NCI-H1092 treated with DMSO at 0.1 percent for 48 hours (cell line): ENCODE measurements around the gene CTIF.

ENCODE experiments used
- DNase-seq: peaks from one replicate; lab custom pipeline; 2025; lab: John Stamatoyannopoulos, UW

Gene CTIF

DNA sequence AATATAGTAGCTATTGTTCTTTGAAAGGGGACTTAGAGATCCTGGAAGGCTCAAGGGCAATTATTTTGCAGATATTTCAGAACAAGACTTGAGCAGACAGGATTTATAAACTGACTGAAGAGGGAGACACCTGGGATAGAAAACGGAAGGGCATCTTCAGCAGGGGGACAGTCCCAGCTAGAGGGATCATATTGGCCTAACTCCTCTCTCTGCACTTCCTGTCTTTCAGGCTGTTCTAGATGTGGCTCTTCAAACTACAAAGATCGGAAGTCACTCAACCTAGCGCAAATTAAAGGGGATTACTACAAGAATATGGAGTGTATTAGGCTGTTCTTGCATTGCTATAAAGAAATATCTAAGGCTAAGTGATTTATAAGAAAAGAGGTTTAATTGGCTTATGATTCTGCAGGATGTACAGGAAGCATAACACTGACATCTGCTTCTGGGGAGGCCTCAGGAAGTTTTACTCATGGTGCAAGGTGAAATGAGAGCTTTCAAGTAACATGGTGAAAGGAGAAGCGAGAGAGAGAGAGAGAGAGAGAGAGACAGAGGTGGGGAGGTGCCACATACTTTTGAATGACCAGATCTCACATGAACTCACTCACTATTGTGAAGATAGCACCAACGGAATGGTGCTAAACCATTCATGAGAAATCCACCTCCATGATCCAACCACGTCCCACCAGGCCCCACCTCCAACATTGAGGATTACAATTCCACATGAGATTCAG is 5.3 kb upstream of the CTIF start:
- no peak for DNase-seq

DNA sequence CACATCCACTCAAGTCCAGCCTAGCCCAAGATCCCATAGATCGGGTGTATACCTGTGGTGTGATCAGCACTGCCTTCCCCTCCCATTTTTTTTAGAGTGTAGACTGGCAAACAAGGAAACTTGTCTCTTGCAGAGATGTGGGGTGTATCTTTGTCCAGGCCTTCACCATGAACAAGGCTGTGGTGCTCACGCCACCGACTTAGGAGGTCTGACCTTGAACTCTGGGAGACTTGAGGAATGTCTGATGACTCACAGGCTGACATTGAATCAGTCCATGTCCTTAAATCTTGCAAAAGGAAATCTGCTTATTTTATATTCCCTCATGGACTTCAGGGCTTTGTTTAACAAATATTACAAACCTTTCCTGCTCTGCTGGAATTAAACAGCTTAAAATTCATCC is 4.5 kb upstream of the CTIF start:
- no peak for DNase-seq

DNA sequence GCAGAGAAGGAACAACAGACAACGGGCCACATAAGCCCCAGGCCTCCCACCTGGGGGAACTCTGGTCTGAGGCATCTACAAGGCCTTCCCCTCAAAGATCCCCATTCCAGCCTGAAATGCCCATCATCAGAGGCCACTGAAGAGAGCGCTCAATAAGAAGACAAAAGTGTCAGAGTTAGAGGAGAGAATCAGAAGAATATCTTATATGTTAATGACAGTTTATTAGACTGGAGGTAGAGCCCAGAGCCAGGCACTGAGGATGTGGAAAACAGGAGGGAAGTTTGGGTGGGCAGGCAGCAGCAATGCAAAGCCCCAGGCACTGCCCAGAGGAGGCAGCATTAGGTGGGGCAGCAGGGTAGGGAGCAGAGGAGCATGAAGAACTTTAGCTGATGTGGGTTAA is 2.9 kb upstream of the CTIF start:
- no peak for DNase-seq

DNA sequence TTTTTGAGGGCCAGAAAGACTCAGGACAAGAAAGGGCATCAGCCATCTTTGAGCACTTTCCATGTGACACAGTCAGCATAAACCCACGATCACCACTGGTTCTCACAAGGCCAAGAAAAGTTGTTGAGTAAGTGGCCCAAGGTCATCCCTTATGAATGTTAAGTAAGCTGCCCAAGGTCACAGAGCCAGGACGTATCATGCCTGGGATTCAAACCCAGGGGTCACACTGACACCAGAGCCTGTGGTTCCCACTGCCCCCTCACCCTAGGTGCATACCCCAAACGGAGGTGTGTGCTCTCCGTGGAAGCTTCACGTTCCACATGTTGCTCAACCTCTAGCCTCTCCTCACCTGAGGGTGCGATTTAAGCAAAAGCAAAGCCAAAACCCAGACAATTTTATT is 2.3 kb upstream of the CTIF start:
- no peak for DNase-seq

DNA sequence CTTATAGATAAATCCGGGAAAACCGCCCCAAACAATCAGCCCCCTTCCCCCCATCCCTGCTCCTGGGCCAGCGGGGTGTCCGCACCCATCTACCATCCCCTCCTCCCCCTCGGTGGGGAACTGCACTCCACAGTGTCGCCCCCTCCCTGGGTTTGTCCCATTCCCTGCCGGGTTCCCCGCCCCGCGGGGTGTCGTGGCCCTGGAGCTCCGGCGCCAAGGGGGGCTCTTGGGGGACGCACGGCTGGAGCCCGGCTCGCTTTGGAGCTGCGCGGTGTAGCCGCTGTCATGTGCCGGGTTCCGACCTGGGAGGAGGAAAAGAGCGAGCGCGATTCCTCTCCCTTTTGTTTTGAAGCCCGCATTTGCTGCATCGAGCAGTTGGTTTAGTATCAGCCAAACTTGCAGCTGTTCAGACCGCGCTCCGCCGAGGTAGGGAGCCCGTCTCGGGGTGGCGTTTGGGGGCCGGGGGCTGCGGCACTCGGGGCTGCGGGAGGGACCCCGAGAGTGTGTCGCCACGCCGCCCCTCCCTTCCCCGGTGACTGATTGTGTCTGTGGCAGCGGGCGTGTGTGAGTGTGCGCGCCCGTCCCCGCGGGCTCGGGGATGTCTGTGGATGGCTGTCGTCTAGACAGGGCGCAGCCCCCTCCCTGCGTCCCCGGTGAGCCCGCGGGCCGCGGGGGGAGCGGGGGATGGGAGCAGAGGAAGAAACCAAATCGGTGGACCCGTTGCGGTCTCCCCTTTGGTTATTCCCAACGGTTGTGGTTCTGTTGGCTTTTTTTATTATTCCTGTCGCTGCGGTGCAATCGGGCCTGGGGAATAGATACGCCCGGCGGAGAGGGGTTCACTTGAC is 797 bp downstream of the CTIF start:
- peak; percentile 58 for DNase-seq

DNA sequence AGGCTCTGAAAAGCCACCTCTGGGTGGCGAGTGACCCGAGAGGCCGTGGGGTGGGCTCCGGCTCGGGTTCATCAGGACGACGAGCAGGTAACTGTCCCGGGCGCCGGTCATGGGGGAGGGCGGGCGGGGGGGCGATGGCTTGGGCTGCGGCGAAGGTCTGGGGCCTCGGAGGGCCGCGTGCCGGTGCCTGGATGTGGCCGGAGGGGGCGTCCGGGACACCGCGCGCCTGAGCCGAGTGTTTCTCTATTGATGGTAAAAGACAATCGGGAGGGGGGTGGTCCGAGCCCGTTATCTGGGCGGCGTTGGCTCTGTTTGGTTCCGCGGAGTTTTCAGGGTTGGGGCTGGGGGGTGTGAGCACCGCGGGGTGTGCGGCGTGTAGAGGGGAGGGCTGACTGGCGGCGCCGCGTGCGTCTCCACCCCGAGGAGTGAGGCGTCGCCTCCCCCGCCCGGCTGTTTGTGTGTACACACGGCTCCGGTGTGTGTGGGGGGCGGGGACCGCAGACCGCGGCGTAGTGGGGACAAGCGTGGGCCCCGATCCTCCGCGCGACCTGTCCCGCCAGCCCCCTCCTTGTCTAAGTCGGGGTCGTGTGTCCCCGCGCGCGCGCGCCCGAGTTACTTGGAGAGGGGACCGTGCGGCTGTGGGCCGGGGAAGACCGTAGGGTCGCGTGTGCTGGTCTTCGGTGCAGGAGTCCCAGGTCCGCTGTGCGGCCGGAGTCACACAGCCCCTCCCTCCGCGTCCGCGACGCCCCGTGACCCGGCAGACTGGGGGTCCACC is 1.6 kb downstream of the CTIF start:
- peak; percentile 62 for DNase-seq

DNA sequence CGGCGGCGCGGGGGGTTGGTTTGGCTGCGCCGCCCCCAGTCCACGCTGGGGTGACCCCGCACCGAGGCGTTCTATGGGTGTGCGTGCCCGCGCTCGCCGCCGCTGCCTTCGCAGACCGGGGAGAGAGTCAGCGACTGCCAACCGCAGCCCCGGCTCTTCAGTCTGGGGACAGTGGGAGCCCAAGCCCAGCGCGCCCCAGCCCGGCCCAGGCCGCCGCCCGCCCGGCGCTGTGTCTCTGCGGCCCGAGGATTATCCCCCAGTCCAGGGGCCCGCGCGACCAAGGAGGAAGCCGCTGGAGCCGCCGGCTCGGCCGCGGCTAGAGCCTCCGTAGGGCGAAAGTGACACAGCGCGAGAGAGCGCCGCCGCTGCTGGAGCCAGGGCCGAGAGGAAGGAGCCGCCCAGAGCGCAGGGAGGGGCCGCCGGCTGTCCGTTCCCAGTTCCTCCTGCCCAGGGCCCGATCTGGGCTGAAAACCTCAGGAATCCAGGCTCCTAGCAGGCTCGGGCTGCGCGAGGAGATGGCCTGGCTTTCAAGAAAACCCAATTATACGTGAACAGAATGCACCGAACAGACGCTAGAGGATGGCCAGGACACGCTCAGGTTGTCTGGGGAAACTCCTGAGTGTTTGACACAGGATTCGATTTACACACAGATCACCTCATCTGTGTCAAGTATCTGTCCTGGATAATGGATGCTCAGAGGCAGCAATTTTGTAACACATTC is 2.4 kb downstream of the CTIF start:
- DNase-seq: peak; percentile 67

DNA sequence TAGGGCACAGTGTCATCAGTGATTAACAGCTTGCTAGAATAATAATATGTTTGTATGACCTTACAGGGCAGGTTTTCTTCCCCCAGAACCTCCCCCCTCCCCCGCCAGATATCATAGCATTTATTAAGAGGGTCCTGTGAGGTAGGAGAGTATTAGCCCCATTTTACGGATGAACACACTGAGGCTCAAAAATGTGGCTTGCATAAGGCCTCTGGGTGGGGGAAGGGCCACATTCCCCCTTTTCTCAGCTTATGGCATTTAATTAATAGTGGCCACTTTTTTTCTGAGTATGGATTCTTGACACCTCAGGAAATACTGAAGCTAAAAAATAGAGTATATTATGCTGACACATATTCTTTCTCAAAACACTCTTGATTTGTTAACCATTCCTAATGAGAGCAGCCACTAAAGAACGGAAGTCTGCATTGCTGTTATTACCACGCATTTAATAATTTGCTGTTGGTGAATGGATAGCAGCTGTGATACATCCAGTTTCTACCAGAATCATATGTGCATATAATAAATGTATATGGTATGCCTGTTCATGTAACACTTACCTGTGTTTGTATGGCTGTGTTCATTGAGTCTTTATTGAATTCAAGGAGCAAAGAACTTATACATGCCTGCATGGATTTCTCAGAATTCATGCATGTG is 3.0 kb downstream of the CTIF start:
- no peak for DNase-seq

DNA sequence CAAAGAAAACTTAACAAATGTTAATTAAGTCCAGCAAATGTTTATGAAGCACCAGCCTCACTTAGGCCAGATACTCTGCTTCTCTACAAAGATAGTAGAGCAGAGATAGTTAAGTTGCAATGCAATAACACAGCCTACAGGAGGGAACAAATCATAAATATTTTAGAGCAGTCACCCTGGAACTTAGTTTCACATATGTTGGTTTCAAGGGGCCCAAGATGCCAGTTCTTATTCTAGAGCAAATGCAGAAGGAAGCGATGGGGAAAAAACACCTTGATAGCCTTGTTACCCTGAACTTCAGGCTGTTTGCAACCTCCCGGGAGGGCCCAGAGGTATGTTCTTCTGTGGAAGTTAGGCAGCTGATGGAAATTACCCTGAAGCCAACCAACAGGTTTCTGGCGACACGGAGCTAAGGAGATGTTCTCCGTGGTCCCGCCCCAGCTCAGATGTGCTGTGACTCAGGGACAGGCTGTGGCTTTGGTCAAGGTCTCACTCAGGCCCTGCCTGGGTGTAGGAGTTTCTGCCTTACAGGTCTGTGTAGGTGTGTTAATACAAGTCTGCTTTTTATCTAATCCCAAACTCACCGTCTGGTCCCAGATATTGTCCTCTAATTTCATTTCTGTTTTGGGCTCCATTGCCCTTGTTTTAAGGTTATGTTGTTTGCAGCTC is 3.8 kb downstream of the CTIF start:
- no peak for DNase-seq

DNA sequence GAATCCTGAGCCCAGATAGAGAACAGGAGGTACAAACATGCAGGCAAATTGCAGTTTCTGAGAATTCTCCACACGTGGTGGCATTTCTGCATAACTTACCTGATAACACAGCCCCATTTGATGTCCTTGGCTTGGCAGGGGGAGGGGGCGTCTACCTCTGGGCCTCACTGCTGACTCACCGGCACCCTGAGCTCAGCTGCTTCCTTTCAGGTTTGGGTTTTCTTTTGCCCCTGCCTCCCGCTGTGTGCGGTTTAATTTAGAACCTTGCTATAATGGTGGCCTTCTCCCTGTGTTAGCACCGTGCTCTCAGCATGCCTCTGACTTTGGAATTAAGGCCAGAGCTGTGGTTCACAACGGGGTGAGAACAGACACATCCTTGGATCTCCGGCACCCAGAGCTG is 4.4 kb downstream of the CTIF start:
- DNase-seq: no peak

DNA sequence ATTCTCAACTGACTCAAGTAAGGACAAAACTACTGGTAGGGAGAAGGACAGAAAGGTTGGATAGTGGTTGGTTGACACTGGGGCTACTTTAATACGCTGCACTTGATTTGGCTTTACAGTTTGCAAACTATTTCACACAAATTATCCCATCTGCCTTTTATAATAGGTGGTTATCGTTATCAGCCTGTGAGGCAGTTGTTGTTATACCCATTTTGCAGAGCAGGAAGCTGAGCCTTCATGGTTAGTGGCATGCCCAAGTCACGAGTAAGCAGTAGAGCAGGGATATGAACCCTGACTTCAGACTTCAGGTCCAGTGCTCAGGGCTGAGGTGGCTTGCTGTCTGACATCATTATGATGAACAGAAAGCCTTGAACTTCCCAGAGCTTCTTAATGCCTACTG is 5.3 kb downstream of the CTIF start:
- no peak for DNase-seq

DNA sequence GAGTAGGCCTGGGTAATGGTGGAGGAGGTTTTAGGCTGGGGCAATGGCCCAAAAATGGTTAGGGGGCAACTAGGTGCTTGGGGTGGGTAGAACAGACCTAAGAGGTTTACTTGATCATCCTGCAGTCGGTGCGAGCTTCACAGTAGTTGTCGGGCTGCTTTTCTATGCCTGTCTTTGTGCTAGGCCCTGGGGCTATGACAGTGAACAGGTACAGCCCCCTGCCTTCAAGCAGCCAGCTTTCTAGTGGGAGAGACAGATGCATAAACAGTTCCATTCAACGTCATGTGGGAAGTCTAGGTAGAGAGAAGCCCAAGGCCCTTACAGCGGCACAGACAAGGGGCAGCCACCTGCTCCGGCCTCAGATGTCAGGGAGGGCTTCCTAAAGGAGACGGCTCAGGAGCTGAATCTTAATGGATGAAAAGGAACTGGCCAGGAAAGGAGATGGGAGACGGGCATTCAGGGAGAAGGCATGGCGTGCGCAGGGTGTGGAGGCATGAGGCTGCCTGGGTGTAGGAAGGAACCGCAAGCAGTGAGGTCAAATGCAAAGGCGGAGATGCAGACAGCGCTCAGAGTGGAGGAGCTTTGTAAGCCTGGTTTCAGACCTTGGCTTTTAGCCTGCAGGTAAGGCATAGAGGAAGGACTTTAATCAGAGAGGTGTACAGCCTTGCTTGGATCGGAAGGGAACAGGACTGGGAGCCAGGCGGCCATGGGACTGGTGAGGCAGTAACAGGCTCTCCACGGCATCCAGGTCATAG is 6.0 kb downstream of the CTIF start:
- DNase-seq: no peak

DNA sequence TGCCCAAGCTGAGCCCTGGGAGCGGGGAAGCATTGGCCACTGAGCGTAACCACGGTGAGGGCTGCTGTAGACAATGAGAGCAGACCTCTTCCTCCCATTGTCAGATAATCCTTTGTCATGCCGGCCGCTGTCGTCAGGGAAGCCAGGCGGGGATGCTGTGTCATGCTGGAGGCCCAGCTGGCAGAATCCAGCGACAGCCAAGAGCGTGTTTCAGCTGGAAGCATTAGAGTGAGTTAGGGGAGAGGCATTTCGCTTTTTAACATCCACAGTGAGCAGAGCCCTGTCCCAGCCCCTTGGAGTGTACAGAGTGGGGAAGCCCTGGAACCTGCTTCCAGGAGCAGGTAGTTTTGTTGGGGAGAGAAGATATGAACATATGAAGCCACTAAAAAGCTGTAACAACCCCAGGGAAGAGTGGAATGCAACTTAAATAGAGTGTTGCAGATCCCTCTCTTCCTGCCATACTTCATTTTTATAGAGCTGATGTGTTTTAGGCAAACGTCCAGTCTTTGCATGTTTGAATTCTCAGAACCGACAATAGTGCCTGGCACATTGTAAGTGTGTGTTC is 7.0 kb downstream of the CTIF start:
- peak; percentile 42 for DNase-seq

DNA sequence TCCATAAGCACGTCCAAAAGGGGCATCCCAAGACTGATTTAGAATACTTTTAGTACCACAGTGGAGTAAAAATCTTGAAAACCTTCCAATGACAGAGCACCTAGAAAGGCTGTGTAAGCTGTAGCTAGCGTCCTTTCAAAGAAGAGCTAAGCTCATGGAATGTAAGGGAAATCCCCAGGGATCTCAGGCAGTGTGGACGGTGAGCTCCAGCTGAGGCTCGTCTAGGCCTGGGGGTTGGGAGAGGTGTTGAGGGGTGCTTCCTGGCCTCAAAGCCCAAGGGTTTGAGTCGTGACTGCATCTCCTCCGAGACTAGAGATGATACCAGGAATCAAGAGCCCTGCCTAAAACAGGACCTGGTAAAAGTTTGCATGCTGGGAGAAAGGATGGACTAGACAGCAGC is 7.6 kb downstream of the CTIF start:
- no peak for DNase-seq

DNA sequence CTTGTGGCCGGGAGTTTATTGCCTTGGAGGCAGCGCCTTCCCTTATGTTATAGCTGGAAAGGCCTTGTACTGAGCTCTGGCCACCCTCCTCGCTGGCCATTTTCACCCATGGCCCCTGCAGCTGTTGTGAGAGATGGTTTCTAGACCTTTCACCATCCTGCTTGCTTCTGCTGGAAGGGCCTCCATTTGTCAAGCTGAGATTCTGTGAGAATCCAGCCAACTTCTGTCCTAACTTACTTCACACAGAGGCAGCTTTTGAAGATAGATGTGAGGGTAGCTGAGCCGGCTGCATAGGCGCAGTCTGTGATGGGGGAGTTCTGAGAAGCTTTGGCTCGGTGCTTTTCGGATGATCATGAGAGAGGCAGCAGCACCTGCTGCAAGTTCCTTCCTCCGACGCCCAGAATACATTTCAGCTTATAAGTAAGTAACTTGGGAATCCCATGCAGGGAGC is 8.7 kb downstream of the CTIF start:
- no peak for DNase-seq

DNA sequence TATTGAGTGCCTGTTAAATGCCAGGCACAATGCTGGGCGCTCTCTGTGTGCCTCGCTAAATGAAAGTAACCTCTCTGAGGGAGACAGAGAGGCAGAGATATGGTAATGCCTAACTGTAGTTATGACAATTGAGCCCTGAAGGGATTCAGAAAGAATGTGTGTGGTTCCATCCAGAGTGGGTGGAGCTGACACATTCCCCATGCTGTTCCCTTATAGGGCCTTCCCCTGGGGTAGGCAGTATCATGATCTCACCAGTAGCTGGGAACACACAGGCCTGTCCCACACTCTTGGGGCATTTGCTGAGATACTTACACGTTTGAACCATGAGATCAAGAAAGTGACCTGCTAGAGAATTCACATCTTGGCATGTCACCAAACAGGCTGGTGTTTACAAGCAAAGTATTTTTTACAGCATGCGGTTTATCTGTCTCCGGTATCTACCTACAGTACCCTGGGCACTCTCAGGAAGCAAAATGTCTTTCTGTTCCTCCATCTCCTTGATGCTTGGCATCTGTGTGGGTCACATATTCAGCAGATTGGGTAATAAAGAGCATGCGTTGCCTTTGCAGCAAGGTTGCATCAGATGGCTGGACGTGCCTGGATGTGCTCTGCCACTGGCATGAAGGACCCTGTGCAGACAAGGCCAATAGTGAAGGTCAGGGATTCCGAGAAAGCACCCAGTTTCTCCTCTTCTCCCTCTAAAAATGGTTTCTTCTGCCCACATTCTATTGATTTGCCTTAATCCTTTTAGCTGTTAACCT is 9.4 kb downstream of the CTIF start:
- no peak for DNase-seq

DNA sequence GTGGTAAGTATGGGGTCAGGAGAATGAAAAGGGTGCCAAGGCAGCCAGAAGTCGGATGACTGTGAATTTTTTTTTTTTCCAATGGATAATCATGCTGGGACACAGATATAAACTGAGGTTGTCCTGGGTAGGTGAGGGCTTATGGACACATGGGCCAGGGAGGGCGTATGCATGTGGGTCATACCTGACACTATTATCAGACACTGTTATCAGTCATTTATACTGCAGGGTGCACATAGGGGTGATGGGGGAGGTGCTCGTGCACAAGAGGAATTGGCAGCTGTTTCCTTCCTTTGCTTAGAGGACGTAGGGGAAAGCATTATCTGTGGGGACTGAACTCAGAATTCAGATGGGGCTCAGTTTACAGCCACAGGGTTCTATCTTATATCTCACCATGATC is 10.1 kb downstream of the CTIF start:
- no peak for DNase-seq

DNA sequence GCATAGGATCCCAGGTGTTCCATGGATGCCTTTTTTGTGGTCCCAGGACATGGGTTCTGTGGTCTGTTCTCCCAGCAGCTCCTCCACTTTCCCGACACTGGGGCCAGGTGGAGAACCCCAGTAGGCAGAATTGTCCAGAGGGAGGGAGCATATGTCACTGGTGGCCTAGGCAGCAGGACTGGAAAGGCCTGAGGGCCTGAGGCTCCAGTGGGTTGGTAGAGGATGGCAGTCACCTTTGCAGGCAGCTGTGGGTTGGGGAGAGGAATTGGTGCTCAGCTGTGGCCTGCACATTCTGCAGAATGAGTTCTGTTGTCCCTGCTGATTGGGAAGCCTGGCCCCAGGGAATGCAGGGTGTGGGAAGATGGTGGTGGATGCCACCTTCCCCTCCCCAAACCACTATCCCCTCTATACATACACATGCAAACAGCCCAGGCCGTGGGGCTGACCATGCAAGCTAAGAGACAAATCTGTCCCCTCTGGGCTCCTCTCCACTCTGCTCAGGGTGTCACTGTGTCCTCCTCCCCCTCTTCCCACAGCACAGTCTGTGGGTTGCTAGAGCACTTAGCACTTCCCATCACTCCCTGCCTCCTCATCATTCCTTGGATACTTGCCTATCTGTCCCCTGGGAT is 11.4 kb downstream of the CTIF start:
- no peak for DNase-seq

DNA sequence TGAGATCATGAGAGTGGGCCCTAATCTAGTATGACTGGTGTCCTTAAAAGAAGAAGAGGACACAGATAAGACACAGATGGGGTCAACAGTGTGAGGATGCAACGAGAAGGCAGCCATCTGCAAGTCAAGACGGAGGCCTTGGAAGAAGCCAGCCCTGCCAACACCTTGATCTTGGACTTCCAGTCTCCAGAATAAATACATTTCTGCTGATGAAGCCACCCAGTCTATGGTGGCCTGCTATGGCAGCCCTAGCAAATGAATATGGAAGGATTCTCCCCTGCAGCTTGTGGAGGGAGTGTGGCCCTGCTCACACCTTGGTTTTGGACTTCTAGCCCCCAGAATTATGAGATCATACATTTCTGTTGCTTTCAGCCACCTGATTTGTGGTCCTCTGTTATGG is 12.3 kb downstream of the CTIF start:
- no peak for DNase-seq
